H9 (cell line): ENCODE measurements around the gene LRRC17. TPM values are rescaled to one million over a fixed set of nuclear protein-coding genes. Genes with fewer than 3 reads are reported as not detected.

Experiments used
- DNase-seq: peaks from one replicate; pipeline ENCODE4 v3.0.0-alpha.2; 2017
- H2AFZ ChIP-seq: one replicate; pipeline ENCODE4 v1.6.1; 2013; ENCODE audit warnings: mild to moderate bottlenecking, low read length, control low read depth, moderate library complexity
- H2AK5ac ChIP-seq: 2 replicates; pipeline ENCODE4 v1.6.1; 2013; ENCODE audit warnings: low read length, control low read depth, mixed read lengths; ENCODE audit not compliant: insufficient read length
- H2BK120ac ChIP-seq: one replicate; pipeline ENCODE4 v1.6.1; 2013; ENCODE audit warnings: low read depth, mild to moderate bottlenecking, low read length, control low read depth, inconsistent platforms; ENCODE audit not compliant: poor library complexity, severe bottlenecking
- H2BK12ac ChIP-seq: 2 replicates; pipeline ENCODE4 v1.6.1; 2013; ENCODE audit warnings: low read length, control low read depth, mixed read lengths, low read depth; ENCODE audit not compliant: insufficient read length
- H2BK15ac ChIP-seq: 2 replicates; pipeline ENCODE4 v1.6.1; 2013; ENCODE audit warnings: low read depth, low read length, control low read depth
- H2BK20ac ChIP-seq: one replicate; pipeline ENCODE4 v1.6.1; 2013; ENCODE audit warnings: low read depth, mild to moderate bottlenecking, low read length, control low read depth, inconsistent platforms; ENCODE audit not compliant: poor library complexity, severe bottlenecking
- H2BK5ac ChIP-seq: 2 replicates; pipeline ENCODE4 v1.6.1; 2013; ENCODE audit warnings: low read length, control low read depth, mixed read lengths; ENCODE audit not compliant: insufficient read length
- H3K14ac ChIP-seq: 2 replicates; pipeline ENCODE4 v1.6.1; 2013; ENCODE audit warnings: low read length, control low read depth; ENCODE audit not compliant: insufficient read depth
- H3K18ac ChIP-seq: 2 replicates; pipeline ENCODE4 v1.6.1; 2013; ENCODE audit warnings: low read depth, mild to moderate bottlenecking, mixed read lengths, low read length, control low read depth; ENCODE audit not compliant: insufficient read length
- H3K23ac ChIP-seq: 2 replicates; pipeline ENCODE4 v1.6.1; 2013; ENCODE audit warnings: low read length, control low read depth, mixed read lengths, low read depth; ENCODE audit not compliant: insufficient read length
- H3K23me2 ChIP-seq: 2 replicates; pipeline ENCODE4 v1.6.1; 2013; ENCODE audit warnings: low read depth, mild to moderate bottlenecking, mixed read lengths, low read length, control low read depth; ENCODE audit not compliant: insufficient read length, poor library complexity, severe bottlenecking
- H3K27ac ChIP-seq: 2 replicates; pipeline ENCODE4 v1.5.1; 2013; ENCODE audit warnings: low read length, control low read depth, mixed read lengths, low read depth; ENCODE audit not compliant: insufficient read length
- H3K27me3 ChIP-seq: 2 replicates; pipeline ENCODE4 v1.6.1; 2013; ENCODE audit warnings: low read length, control low read depth, inconsistent platforms; ENCODE audit not compliant: insufficient read depth
- H3K4ac ChIP-seq: 2 replicates; pipeline ENCODE4 v1.6.1; 2013; ENCODE audit warnings: low read depth, mild to moderate bottlenecking, control low read depth, inconsistent platforms, low read length, moderate library complexity
- H3K4me1 ChIP-seq: 2 replicates; pipeline ENCODE4 v1.6.1; 2013; ENCODE audit warnings: low read length, control low read depth, inconsistent platforms; ENCODE audit not compliant: insufficient read depth
- H3K4me2 ChIP-seq: 2 replicates; pipeline ENCODE4 v1.6.1; 2013; ENCODE audit warnings: low read length, control low read depth, mixed read lengths; ENCODE audit not compliant: insufficient read length, insufficient read depth
- H3K56ac ChIP-seq: 2 replicates; pipeline ENCODE4 v1.6.1; 2013; ENCODE audit warnings: low read depth, mild to moderate bottlenecking, mixed read lengths, low read length, control low read depth; ENCODE audit not compliant: insufficient read length
- H3K79me1 ChIP-seq: 2 replicates; pipeline ENCODE4 v1.6.1; 2013; ENCODE audit warnings: low read depth, mild to moderate bottlenecking, moderate library complexity, low read length, control low read depth, inconsistent platforms; ENCODE audit not compliant: insufficient read depth, poor library complexity, severe bottlenecking
- H3K79me2 ChIP-seq: 2 replicates; pipeline ENCODE4 v1.6.1; 2013; ENCODE audit warnings: low read length, control low read depth, inconsistent platforms; ENCODE audit not compliant: insufficient read depth
- H3K9ac ChIP-seq: 2 replicates; pipeline ENCODE4 v1.6.1; 2013; ENCODE audit warnings: low read length, control low read depth, mixed read lengths; ENCODE audit not compliant: insufficient read length; ENCODE audit errors: extremely low read depth
- H3K9me3 ChIP-seq: one replicate; pipeline ENCODE4 v1.6.1; 2013; ENCODE audit warnings: low read depth, low read length, inconsistent platforms; ENCODE audit not compliant: control insufficient read depth
- H3T11ph ChIP-seq: one replicate; pipeline ENCODE4 v1.6.1; 2013; ENCODE audit warnings: mild to moderate bottlenecking, low read length, control low read depth, inconsistent platforms
- H4K20me1 ChIP-seq: one replicate; pipeline ENCODE4 v1.6.1; 2013; ENCODE audit not compliant: control insufficient read depth, insufficient read length, insufficient read depth
- H4K5ac ChIP-seq: 2 replicates; pipeline ENCODE4 v1.6.1; 2013; ENCODE audit warnings: low read depth, mild to moderate bottlenecking, mixed read lengths, low read length, control low read depth; ENCODE audit not compliant: insufficient read length
- H4K8ac ChIP-seq: replicated peaks from 2 replicates; pipeline ENCODE4 v1.6.1; 2013; ENCODE audit warnings: low read length, control low read depth, mixed read lengths, low read depth; ENCODE audit not compliant: insufficient read length
- H4K91ac ChIP-seq: 2 replicates; pipeline ENCODE4 v1.6.1; 2013; ENCODE audit warnings: low read depth, mild to moderate bottlenecking, moderate library complexity, mixed read lengths, low read length, control low read depth; ENCODE audit not compliant: insufficient read length
- H3K27ac Mint-ChIP-seq, 3 experiments: 2 replicates in 2 of 3; 3 replicates in 1 of 3; pipeline ENCODE4 v1.8.0; 2020 to 2021; ENCODE audit warnings: mixed read lengths in 3 of 3, mild to moderate bottlenecking in 1 of 3, moderate library complexity in 1 of 3
- H3K27me3 Mint-ChIP-seq: 2 replicates; pipeline ENCODE4 v1.8.0; 2021; ENCODE audit warnings: low read depth, mild to moderate bottlenecking, moderate library complexity, mixed read lengths
- H3K36me3 Mint-ChIP-seq, 3 experiments: 2 replicates in 2 of 3; 3 replicates in 1 of 3; pipeline ENCODE4 v1.8.0; 2020 to 2021; ENCODE audit warnings: low read depth in 3 of 3, mixed read lengths in 3 of 3; ENCODE audit not compliant: insufficient read depth in 1 of 3
- H3K4me1 Mint-ChIP-seq, 2 experiments: 2 replicates each; pipeline ENCODE4 v1.8.0; 2020; ENCODE audit warnings: mixed read lengths in 2 of 2
- H3K4me3 Mint-ChIP-seq, 2 experiments: 2 replicates in 1 of 2; 3 replicates in 1 of 2; pipeline ENCODE4 v1.8.0; 2020 to 2021; ENCODE audit warnings: mild to moderate bottlenecking in 2 of 2, mixed read lengths in 2 of 2, moderate library complexity in 1 of 2
- H3K9me3 Mint-ChIP-seq, 2 experiments: 2 replicates in 1 of 2; 3 replicates in 1 of 2; pipeline ENCODE4 v1.8.0; 2020; ENCODE audit warnings: mild to moderate bottlenecking in 2 of 2, mixed read lengths in 2 of 2, moderate library complexity in 1 of 2
- total RNA-seq: library from RNA; stranded (reverse); gene quantifications from 2 replicates; pipeline ENCODE4 v1.2.1, GENCODE V29; 2021
- TF ChIP-seq, protein P1 (sequence below): fragments of 200-600 bp; sonication (generic); conservative IDR thresholded peaks from 3 replicates; pipeline ENCODE4 v1.8.0; 2021; ENCODE audit warnings: antibody characterized with exemption, mild to moderate bottlenecking

Gene LRRC17
- total RNA-seq, 1 experiment from 2014 or later: 2.0 TPM

- no peak overlapping the region for H3K4me2 ChIP-seq
- TF ChIP-seq, protein P1, sequence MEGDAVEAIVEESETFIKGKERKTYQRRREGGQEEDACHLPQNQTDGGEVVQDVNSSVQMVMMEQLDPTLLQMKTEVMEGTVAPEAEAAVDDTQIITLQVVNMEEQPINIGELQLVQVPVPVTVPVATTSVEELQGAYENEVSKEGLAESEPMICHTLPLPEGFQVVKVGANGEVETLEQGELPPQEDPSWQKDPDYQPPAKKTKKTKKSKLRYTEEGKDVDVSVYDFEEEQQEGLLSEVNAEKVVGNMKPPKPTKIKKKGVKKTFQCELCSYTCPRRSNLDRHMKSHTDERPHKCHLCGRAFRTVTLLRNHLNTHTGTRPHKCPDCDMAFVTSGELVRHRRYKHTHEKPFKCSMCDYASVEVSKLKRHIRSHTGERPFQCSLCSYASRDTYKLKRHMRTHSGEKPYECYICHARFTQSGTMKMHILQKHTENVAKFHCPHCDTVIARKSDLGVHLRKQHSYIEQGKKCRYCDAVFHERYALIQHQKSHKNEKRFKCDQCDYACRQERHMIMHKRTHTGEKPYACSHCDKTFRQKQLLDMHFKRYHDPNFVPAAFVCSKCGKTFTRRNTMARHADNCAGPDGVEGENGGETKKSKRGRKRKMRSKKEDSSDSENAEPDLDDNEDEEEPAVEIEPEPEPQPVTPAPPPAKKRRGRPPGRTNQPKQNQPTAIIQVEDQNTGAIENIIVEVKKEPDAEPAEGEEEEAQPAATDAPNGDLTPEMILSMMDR: no peak
- H4K91ac ChIP-seq: no peak overlapping the region
- no peak overlapping the region for H2BK120ac ChIP-seq
- H3K4ac ChIP-seq: no peak overlapping the region
- H3K14ac ChIP-seq: no peak overlapping the region
- H3K79me1 ChIP-seq: no peaks in the 10 kb centered on the region
- H3K9me3 ChIP-seq: no peaks in the 10 kb centered on the region
- Mint-ChIP-seq H3K27ac (no peak overlapping the region), H3K9me3 (peaks cover 6 to 7% of the 10 kb centered on the region in 2 experiments; a peak in 3 of 5 replicates), H3K4me1 (peaks cover 11 to 14% of the 10 kb centered on the region in 2 experiments; a peak in 3 of 4 replicates), H3K27me3 (no peaks in the 10 kb centered on the region), H3K36me3 (peaks cover 1 to 10% (median 3%) of the 10 kb centered on the region in 3 experiments; a peak in 3 of 7 replicates), H3K4me3 (no peak overlapping the region)
- no peak overlapping the region for H2BK15ac ChIP-seq
- no peak overlapping the region for H4K8ac ChIP-seq
- H2BK5ac ChIP-seq: no peak overlapping the region
- H2AK5ac ChIP-seq: no peak overlapping the region
- H3K27ac ChIP-seq: no peak overlapping the region
- no peaks in the 10 kb centered on the region for H4K20me1 ChIP-seq
- no peak overlapping the region for H3K18ac ChIP-seq
- no peaks in the 10 kb centered on the region for H3K79me2 ChIP-seq
- no peak overlapping the region for H3K9ac ChIP-seq
- no peaks in the 10 kb centered on the region for H3K4me1 ChIP-seq
- no peak for DNase-seq
- no peak overlapping the region for H3K23ac ChIP-seq
- H3T11ph ChIP-seq: no peak overlapping the region
- H3K56ac ChIP-seq: no peak overlapping the region
- no peak overlapping the region for H2BK20ac ChIP-seq
- no peaks in the 10 kb centered on the region for H3K27me3 ChIP-seq
- H2AFZ ChIP-seq: no peak overlapping the region
- no peak overlapping the region for H2BK12ac ChIP-seq
- H4K5ac ChIP-seq: no peak overlapping the region
- no peaks in the 10 kb centered on the region for H3K23me2 ChIP-seq
Measured at GRCh38 chr7:102979670-102980069, 66.9 kb downstream of the LRRC17 start.
